Measurements from ENCODE around the gene SETMAR.

Gene SETMAR

GRCh38 chr3:4355401-4356219 is 52.4 kb downstream of the SETMAR start:
- DNase-seq: no peak

GRCh38 chr3:4356220-4356540 is 53.0 kb downstream of the SETMAR start:
- DNase-seq: no peak

GRCh38 chr3:4356546-4357410 is 53.6 kb downstream of the SETMAR start:
- no peak for DNase-seq

- DNase-seq: no peak
Measured at GRCh38 chr3:4358273-4358672, 55.1 kb downstream of the SETMAR start.

GRCh38 chr3:4359805-4360502 is 56.8 kb downstream of the SETMAR start:
- no peak for DNase-seq

- no peak for DNase-seq
Measured at GRCh38 chr3:4360817-4361216, 57.6 kb downstream of the SETMAR start.

- DNase-seq: no peak
Measured at GRCh38 chr3:4362523-4362922, 59.4 kb downstream of the SETMAR start.

All from activated effector memory CD4-positive, alpha-beta T cell treated with anti-CD3 and anti-CD28 coated beads, Interleukin-2, amount 50 U/mL, for 16 hours (primary cell).